22Rv1 (cell line): ENCODE measurements around the gene TMEM170A.

ENCODE experiments used
- H3K27ac ChIP-seq: fragments of 450-650 bp; 2 replicates; pipeline ENCODE4 v1.5.1; 2017
- CTCF ChIP-seq: fragments of 450-650 bp; IDR thresholded peaks from 2 replicates; pipeline ENCODE4 v1.5.1; 2017; ENCODE audit warnings: mild to moderate bottlenecking
- ZFX ChIP-seq: fragments of 450-650 bp; IDR thresholded peaks from 2 replicates; pipeline ENCODE4 v1.6.1; 2017; ENCODE audit warnings: antibody characterized with exemption, borderline replicate concordance

The TMEM170A gene

DNA sequence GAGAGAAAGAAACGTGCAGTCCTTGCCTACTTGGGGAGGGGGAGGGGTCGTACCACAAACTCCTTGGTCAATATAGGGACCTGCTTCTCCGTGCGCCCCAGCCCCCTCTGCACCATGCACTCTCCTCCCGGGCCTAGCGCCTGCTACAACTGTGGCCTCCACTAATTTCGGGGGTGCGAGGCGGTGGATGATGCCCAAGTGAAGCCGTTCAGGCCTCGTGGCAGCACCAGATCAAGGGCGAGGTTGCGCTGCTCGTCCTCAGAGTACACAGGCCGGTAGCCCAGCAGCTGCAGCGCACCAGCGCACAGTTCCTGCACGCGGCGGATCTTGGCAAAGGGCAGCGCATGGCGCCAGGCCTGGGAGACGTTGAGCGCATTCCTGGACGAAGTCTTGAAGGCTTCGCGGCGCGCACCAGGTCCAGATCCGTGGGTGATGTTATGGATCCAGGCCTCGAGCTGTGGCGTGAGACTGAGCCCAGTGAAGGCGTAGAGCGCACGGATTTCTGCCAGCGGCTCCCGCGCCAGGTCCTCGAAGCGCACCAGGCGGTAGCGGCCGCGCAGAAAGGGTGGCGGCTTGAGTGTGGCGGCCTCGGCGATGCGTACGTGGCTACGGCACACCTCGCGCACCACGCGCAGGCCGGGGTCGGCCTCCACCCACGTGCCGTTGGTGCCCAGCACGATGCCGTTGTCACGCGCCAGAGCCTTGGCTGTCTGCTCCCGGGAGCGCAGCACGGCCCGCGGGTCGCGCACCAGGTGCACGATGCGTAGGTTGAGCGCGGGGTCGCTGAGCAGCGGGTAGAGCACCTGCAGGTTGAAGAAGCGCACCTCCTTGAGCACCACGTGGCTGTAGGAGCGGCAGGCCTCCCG is 14.2 kb upstream of the TMEM170A start:
- no peak for TF ChIP-seq ZFX
- TF ChIP-seq CTCF = no peak
- no peak overlapping the region for H3K27ac ChIP-seq

DNA sequence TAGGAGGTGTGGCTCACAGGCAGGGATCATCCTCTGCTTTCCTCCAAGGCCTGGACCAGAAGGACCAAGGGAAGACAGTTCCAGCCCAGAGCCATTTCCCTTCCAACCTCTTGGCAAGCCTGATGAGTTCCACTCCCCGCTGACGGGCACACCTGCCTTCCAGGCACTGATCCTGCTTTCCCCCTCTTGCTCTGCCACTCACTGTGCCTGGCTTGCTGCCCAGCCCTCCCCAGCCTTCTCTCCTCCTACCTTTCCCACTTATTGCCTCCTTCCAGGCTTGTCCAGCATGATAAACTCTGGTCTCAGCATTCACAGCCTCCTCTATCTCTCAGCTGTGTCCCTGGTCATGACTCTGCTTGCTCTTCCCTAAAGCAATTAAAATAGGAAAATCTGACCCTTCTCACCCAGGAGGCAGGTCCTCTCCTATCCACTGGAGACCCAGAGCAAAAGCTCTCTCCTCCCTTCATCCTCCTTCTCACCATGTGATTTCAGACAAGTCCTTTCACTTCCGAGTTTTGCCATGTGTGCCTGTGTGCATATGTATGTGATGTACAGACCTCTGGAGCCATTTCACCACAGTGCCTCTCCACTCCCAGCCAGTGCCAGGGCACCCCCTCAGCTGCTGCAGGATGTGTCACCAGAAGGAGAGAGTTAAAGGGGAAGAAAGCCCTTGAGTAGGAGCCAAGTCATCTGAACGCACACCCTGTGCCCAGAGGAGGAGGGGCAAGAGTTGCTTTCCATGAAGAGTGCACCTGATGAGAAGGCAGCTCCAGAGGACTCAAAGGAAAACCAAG is 13.4 kb upstream of the TMEM170A start:
- no peak overlapping the region for H3K27ac ChIP-seq
- TF ChIP-seq CTCF (no peak), ZFX (no peak)

GRCh38 chr16:75476817-75477216 is 12.3 kb upstream of the TMEM170A start:
- no peak for TF ChIP-seq CTCF
- no peak for TF ChIP-seq ZFX
- no peak overlapping the region for H3K27ac ChIP-seq

DNA sequence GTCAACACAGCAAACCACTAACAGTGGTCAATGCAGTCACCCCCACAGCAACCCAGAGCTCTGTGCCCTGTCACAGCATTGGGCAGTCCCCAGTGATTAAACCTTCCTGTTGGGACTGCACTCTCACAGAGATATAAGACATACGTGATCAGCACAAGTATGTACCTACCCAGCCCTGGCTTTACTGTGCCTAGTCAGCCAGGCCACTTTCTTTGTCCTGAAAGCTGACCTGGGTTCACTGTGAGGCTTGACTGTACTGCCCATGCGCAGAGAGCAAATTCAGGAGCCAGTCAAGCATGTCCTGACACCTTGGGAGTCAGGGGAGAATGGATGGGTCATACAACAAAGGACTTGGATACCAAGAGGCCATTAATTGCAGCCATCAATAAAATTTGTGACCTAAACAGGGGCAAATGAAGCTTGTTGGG is 10.9 kb upstream of the TMEM170A start:
- H3K27ac ChIP-seq = no peak overlapping the region
- no peak for TF ChIP-seq CTCF
- TF ChIP-seq ZFX = no peak

DNA sequence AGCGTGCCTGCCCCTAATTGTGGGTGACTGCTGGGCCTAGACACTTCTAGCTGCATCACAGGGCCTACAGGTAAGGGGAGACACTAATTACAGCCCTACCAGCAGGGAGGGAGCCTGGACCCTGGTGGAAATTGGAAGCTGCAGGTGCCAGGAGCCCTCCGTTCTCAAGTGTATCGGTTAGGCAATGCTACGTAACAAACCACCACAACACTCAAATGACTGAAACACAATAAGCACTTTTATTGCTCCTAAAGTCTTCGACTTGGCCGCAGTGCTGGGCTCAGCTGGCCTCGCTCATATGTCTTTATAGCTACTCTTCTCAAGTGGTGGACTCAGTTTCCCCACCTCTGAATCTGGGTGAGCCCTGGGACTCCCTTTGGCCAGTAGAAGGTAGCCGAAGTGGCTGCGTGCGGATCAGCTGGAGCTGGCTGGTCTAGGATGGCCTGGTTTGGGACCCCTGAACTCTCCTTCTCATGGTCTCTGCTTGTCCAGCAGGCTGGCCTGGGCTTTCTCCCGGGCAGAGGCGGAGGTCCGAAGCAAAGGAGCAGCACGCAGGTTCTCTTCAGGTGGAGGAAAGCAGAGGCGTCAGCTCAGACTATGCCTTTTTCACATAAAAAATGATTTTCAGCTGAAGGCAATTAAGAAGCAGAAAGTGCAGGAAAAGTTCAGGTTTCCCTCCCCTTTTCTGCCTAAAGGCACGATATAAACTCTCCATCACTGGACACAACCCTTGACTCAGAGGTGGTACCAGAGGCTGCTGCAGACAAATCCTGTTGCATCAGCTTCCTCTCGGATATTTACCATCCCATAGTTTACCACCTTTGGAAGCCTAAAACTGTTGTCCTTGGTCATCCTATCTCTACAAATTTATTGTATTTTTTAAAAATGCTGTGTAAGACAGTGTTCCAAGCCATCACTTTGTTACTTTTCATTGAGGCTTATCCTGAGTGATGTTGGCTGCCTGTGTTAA is 8.7 kb upstream of the TMEM170A start:
- no peak overlapping the region for H3K27ac ChIP-seq
- no peak for TF ChIP-seq ZFX
- no peak for TF ChIP-seq CTCF

GRCh38 chr16:75471723-75472633 is 7.5 kb upstream of the TMEM170A start:
- H3K27ac ChIP-seq = no peak overlapping the region
- TF ChIP-seq CTCF = peak; percentile 87
- TF ChIP-seq ZFX = no peak
